ENCODE measurements around the gene PRKN.

DNA sequence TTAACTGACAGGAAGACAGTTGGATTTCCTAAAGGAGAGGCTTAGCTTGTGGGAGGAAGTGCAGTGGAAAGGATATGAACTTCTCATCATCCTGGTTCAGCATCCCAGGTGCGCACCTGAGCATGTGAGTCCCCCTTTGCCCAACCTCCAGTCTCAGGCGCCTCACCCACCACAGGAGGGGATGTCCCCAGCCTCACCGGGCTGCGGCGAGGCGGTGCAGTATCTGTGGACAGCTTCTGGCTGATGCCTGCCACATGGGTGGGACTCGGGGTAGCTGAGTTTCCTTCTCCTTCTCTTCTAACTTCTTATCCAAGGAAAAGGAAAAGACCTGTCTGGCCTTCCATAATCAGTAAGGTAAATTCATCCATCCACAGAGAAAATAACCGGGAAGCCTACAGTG lies 914.4 kb downstream of the PRKN start:
- TF ChIP-seq EZH2phosphoT487 (IDR thresholded peaks at IDR 0.05) = no peak
- TF ChIP-seq, protein P1, sequence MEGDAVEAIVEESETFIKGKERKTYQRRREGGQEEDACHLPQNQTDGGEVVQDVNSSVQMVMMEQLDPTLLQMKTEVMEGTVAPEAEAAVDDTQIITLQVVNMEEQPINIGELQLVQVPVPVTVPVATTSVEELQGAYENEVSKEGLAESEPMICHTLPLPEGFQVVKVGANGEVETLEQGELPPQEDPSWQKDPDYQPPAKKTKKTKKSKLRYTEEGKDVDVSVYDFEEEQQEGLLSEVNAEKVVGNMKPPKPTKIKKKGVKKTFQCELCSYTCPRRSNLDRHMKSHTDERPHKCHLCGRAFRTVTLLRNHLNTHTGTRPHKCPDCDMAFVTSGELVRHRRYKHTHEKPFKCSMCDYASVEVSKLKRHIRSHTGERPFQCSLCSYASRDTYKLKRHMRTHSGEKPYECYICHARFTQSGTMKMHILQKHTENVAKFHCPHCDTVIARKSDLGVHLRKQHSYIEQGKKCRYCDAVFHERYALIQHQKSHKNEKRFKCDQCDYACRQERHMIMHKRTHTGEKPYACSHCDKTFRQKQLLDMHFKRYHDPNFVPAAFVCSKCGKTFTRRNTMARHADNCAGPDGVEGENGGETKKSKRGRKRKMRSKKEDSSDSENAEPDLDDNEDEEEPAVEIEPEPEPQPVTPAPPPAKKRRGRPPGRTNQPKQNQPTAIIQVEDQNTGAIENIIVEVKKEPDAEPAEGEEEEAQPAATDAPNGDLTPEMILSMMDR (IDR thresholded peaks at IDR 0.05) = no peak

Measured in neural progenitor cell (in vitro differentiated cells).